MM.1S (cell line): ENCODE results near the gene MUC4.
A peak's percentile ranks its signal among the peaks of the same experiment; 100 is the strongest.

Source experiments
- DNase-seq: peaks from one replicate; pipeline ENCODE4 v3.0.0-alpha.2; 2015
- H2AFZ ChIP-seq: fragments of 300-600 bp; sonication (generic); 2 replicates; pipeline ENCODE4 v1.6.0; 2016; ENCODE audit warnings: antibody characterized with exemption, low read length
- H3F3A ChIP-seq: fragments of 300-600 bp; sonication (generic); 2 replicates; pipeline ENCODE4 v1.6.1; 2016; ENCODE audit warnings: mild to moderate bottlenecking, antibody characterized with exemption, low read length, moderate library complexity, mixed read lengths; ENCODE audit not compliant: insufficient read depth
- H3K27ac ChIP-seq: fragments of 300-600 bp; sonication (generic); 2 replicates; pipeline ENCODE4 v1.5.1; 2016; ENCODE audit warnings: mild to moderate bottlenecking, low read length
- H3K27me3 ChIP-seq: fragments of 300-600 bp; sonication (generic); replicated peaks from 2 replicates; pipeline ENCODE4 v1.6.0; 2016; ENCODE audit warnings: low read length; ENCODE audit not compliant: insufficient read depth
- H3K36me3 ChIP-seq: fragments of 300-600 bp; sonication (generic); replicated peaks from 2 replicates; pipeline ENCODE4 v1.6.1; 2016; ENCODE audit warnings: mild to moderate bottlenecking, low read length, mixed read lengths; ENCODE audit not compliant: insufficient read depth
- H3K4me1 ChIP-seq: fragments of 300-600 bp; sonication (generic); 2 replicates; pipeline ENCODE4 v1.6.1; 2016; ENCODE audit warnings: low read length, mixed read lengths
- H3K4me2 ChIP-seq: fragments of 300-600 bp; sonication (generic); 2 replicates; pipeline ENCODE4 v1.6.0; 2016; ENCODE audit warnings: low read depth, low read length
- H3K4me3 ChIP-seq: fragments of 300-600 bp; sonication (generic); 2 replicates; pipeline ENCODE4 v1.5.1; 2016; ENCODE audit warnings: low read length, mixed read lengths
- H3K79me2 ChIP-seq: fragments of 300-600 bp; sonication (generic); 2 replicates; pipeline ENCODE4 v1.6.1; 2016; ENCODE audit warnings: mixed run types, low read length, mixed read lengths
- H3K9ac ChIP-seq: fragments of 300-600 bp; sonication (generic); 2 replicates; pipeline ENCODE4 v1.6.1; 2016; ENCODE audit warnings: low read length, mixed read lengths
- H3K9me2 ChIP-seq: fragments of 300-600 bp; sonication (generic); replicated peaks from 2 replicates; pipeline ENCODE4 v1.6.1; 2016; ENCODE audit warnings: mild to moderate bottlenecking, low read length, mixed read lengths; ENCODE audit not compliant: insufficient read depth
- H3K9me3 ChIP-seq: fragments of 300-600 bp; sonication (generic); replicated peaks from 2 replicates; pipeline ENCODE4 v1.6.1; 2016; ENCODE audit warnings: mild to moderate bottlenecking, low read length, mixed read lengths; ENCODE audit not compliant: insufficient read depth
- H4K20me1 ChIP-seq: fragments of 300-600 bp; sonication (generic); 2 replicates; pipeline ENCODE4 v1.6.1; 2016; ENCODE audit warnings: mild to moderate bottlenecking, low read length, moderate library complexity, mixed read lengths; ENCODE audit not compliant: insufficient read depth
- CTCF ChIP-seq: fragments of 300-600 bp; sonication (generic); IDR thresholded peaks from 2 replicates; pipeline ENCODE4 v1.5.1; 2016; ENCODE audit warnings: antibody characterized with exemption, low read length, mixed read lengths
- EZH2 ChIP-seq: fragments of 300-600 bp; sonication (generic); optimal IDR thresholded peaks from 2 replicates; pipeline ENCODE3; 2017; ENCODE audit warnings: low read depth, mild to moderate bottlenecking, antibody characterized with exemption, low read length, mixed read lengths
- EZH2phosphoT487 ChIP-seq: fragments of 300-600 bp; sonication (generic); IDR thresholded peaks from 2 replicates; pipeline ENCODE4 v1.6.1; 2018; ENCODE audit warnings: antibody characterized with exemption, low read length

MUC4 gene

GRCh38 chr3:195736866-195737490 is 74.8 kb downstream of the MUC4 start:
- no peak for DNase-seq
- Histone ChIP-seq H2AFZ (peak overlapping the region; percentile 13; the same call in 1 of the 2 replicates), H3F3A (0 out of 2 replicates have a peak, but pooled peaks cover 7% of the 10 kb centered on the region), H3K4me1 (peaks cover 18% of the 10 kb centered on the region), H3K36me3 (no peaks in the 10 kb centered on the region), H3K4me3 (no peak overlapping the region), H3K27me3 (no peaks in the 10 kb centered on the region), H3K9me2 (no peaks in the 10 kb centered on the region), H4K20me1 (no peaks in the 10 kb centered on the region), H3K4me2 (peak overlapping the region; percentile 59; the same call in 1 of the 2 replicates), H3K9ac (no peak overlapping the region), H3K79me2 (no peaks in the 10 kb centered on the region), H3K9me3 (no peaks in the 10 kb centered on the region), H3K27ac (peak overlapping the region; percentile 35; the same call in 1 of the 2 replicates)
- no peak for TF ChIP-seq EZH2phosphoT487

GRCh38 chr3:195735036-195735695 is 76.6 kb downstream of the MUC4 start:
- H3K36me3 ChIP-seq: no peaks in the 10 kb centered on the region
- no peak overlapping the region for H3K9ac ChIP-seq
- H3F3A ChIP-seq: 0 out of 2 replicates have a peak, but pooled peaks cover 7% of the 10 kb centered on the region
- DNase-seq: no peak
- TF ChIP-seq EZH2phosphoT487 (no peak), CTCF (no peak), EZH2 (no peak)
- H3K4me3 ChIP-seq: no peak overlapping the region
- no peaks in the 10 kb centered on the region for H4K20me1 ChIP-seq
- H2AFZ ChIP-seq: no peak overlapping the region
- H3K79me2 ChIP-seq: no peaks in the 10 kb centered on the region
- no peaks in the 10 kb centered on the region for H3K9me2 ChIP-seq
- no peaks in the 10 kb centered on the region for H3K27me3 ChIP-seq
- no peak overlapping the region for H3K27ac ChIP-seq
- no peak overlapping the region for H3K4me2 ChIP-seq
- peaks cover 18% of the 10 kb centered on the region for H3K4me1 ChIP-seq
- no peaks in the 10 kb centered on the region for H3K9me3 ChIP-seq

GRCh38 chr3:195732940-195733339 is 78.8 kb downstream of the MUC4 start:
- H3K9ac ChIP-seq: no peak overlapping the region
- no peaks in the 10 kb centered on the region for H3K9me2 ChIP-seq
- TF ChIP-seq EZH2: no peak
- TF ChIP-seq EZH2phosphoT487: no peak
- TF ChIP-seq CTCF: no peak
- H3K9me3 ChIP-seq: no peaks in the 10 kb centered on the region
- no peak overlapping the region for H2AFZ ChIP-seq
- H3K4me2 ChIP-seq: no peak overlapping the region
- H3K4me1 ChIP-seq: peaks cover 18% of the 10 kb centered on the region
- H3F3A ChIP-seq: 0 out of 2 replicates have a peak, but pooled peaks cover 7% of the 10 kb centered on the region
- no peaks in the 10 kb centered on the region for H3K27me3 ChIP-seq
- no peaks in the 10 kb centered on the region for H3K36me3 ChIP-seq
- no peaks in the 10 kb centered on the region for H4K20me1 ChIP-seq
- no peak for DNase-seq
- H3K27ac ChIP-seq: no peak overlapping the region
- H3K4me3 ChIP-seq: no peak overlapping the region
- H3K79me2 ChIP-seq: no peaks in the 10 kb centered on the region

DNA sequence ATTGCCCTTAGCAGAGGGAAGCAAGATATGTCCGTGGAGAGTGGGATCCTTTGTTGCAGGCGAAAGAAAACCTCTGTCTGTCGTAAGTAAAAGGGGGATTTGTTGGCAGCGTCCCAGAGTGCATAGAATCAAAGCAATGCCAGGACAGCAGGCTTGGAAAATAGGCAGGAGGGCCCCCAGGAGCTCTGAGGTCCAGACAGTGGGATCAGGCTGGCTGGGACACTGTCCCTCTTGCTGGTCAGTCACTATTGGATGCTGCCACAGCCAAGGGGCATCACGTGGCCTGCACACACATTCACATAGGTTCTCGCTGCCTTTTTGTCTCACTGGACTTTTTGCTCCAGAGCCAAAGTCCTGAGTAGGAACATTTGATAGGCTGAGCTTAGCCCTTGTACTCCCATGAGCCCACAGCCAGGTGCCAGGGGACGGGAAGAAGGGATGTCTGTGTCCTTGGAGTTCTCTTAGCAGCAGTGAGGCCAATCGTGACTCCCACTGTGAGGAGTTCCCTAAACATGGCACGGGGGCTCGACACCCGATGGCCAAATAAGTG is 80.3 kb downstream of the MUC4 start:
- 0 out of 2 replicates have a peak, but pooled peaks cover 6% of the 10 kb centered on the region for H3F3A ChIP-seq
- no peaks in the 10 kb centered on the region for H3K9me3 ChIP-seq
- peaks cover 10% of the 10 kb centered on the region for H3K4me1 ChIP-seq
- H4K20me1 ChIP-seq: no peaks in the 10 kb centered on the region
- H3K36me3 ChIP-seq: no peaks in the 10 kb centered on the region
- no peak for DNase-seq
- H3K27me3 ChIP-seq: no peaks in the 10 kb centered on the region
- no peaks in the 10 kb centered on the region for H3K9me2 ChIP-seq
- H3K4me3 ChIP-seq: no peak overlapping the region
- no peak overlapping the region for H2AFZ ChIP-seq
- TF ChIP-seq EZH2 (no peak), EZH2phosphoT487 (no peak), CTCF (no peak)
- no peak overlapping the region for H3K27ac ChIP-seq
- H3K4me2 ChIP-seq: no peak overlapping the region
- no peaks in the 10 kb centered on the region for H3K79me2 ChIP-seq
- H3K9ac ChIP-seq: no peak overlapping the region
